HG02798 (cell line): ENCODE measurements around the gene TBRG4.

ENCODE experiments used
- ATAC-seq: cut with Tn5 transposase; IDR thresholded peaks from one replicate; pipeline ENCODE4 v1.9.1; 2021; ENCODE audit warnings: mild to moderate bottlenecking; ENCODE audit not compliant: unreplicated experiment, poor library complexity

Gene TBRG4

GRCh38 chr7:45099891-45100760 is 11.4 kb downstream of the TBRG4 start:
- no peak for ATAC-seq

- no peak for ATAC-seq
These were observed 12.3 kb downstream of the TBRG4 start for GRCh38 chr7:45098983-45099839.

- ATAC-seq = no peak
These were observed 18.6 kb downstream of the TBRG4 start for GRCh38 chr7:45092931-45093235.

GRCh38 chr7:45092100-45092930 is 19.2 kb downstream of the TBRG4 start:
- ATAC-seq = no peak

- no peak for ATAC-seq
These were observed 22.1 kb downstream of the TBRG4 start for GRCh38 chr7:45089341-45089891.

- no peak for ATAC-seq
These were observed 22.6 kb downstream of the TBRG4 start, which contains the start of gene NACAD for GRCh38 chr7:45088821-45089340. TSS of gene NACAD (minus strand) at chr7:45088969. CDS start at chr7:45088894, 75 bp downstream.

- ATAC-seq = no peak
These were observed 23.3 kb downstream of the TBRG4 start for GRCh38 chr7:45088146-45088701.

GRCh38 chr7:45087301-45088145 is 24.0 kb downstream of the TBRG4 start:
- no peak for ATAC-seq

GRCh38 chr7:45086331-45087065 is 25.0 kb downstream of the TBRG4 start:
- no peak for ATAC-seq

- ATAC-seq = no peak
These were observed 25.8 kb downstream of the TBRG4 start for GRCh38 chr7:45085619-45086200.

GRCh38 chr7:45084901-45085618 is 26.4 kb downstream of the TBRG4 start:
- ATAC-seq = no peak

- ATAC-seq = no peak
These were observed 27.2 kb downstream of the TBRG4 start for GRCh38 chr7:45084336-45084735.

- no peak for ATAC-seq
These were observed 28.6 kb downstream of the TBRG4 start for GRCh38 chr7:45082831-45083331.

GRCh38 chr7:45082031-45082830 is 29.3 kb downstream of the TBRG4 start:
- no peak for ATAC-seq

GRCh38 chr7:45081670-45081974 is 29.9 kb downstream of the TBRG4 start:
- ATAC-seq = no peak

GRCh38 chr7:45080958-45081669 is 30.4 kb downstream of the TBRG4 start:
- ATAC-seq = no peak
